ENCODE data around the gene DRD1.

Gene DRD1

GRCh38 chr5:175444060-175444904 lies at the start of gene DRD1:
TSS of gene DRD1 (minus strand) at chr5:175444182. CDS start at chr5:175443099, 1,083 bp downstream.
- peak; percentile 68 for DNase-seq

- no peak for DNase-seq
Measured at GRCh38 chr5:175493726-175494125, 49.7 kb upstream of the DRD1 start.

GRCh38 chr5:175493260-175493659 lies 49.3 kb upstream of the DRD1 start:
- DNase-seq = no peak

GRCh38 chr5:175491223-175491622 lies 47.2 kb upstream of the DRD1 start:
- DNase-seq = no peak

- no peak for DNase-seq
Measured at GRCh38 chr5:175489693-175490443, 45.9 kb upstream of the DRD1 start.

- DNase-seq = no peak
Measured at GRCh38 chr5:175487514-175488222, 43.7 kb upstream of the DRD1 start.

- DNase-seq = no peak
Measured at GRCh38 chr5:175485631-175486030, 41.6 kb upstream of the DRD1 start.

- DNase-seq = no peak
Measured at GRCh38 chr5:175484829-175485228, 40.8 kb upstream of the DRD1 start.

- no peak for DNase-seq
Measured at GRCh38 chr5:175484322-175484721, 40.3 kb upstream of the DRD1 start.

GRCh38 chr5:175483337-175483736 lies 39.4 kb upstream of the DRD1 start:
- DNase-seq = no peak

- DNase-seq = peak; percentile 32
Measured at GRCh38 chr5:175479125-175479881, 35.3 kb upstream of the DRD1 start.

- peak; percentile 95 for DNase-seq
Measured at GRCh38 chr5:175478384-175479124, 34.6 kb upstream of the DRD1 start, which contains the start of gene SFXN1. TSS of gene SFXN1 (plus strand) at chr5:175478560. CDS start at chr5:175492104, 13,544 bp downstream.

- no peak for DNase-seq
Measured at GRCh38 chr5:175478008-175478383, 34.0 kb upstream of the DRD1 start.

- DNase-seq = no peak
Measured at GRCh38 chr5:175477440-175477839, 33.5 kb upstream of the DRD1 start.

- no peak for DNase-seq
Measured at GRCh38 chr5:175475248-175475647, 31.3 kb upstream of the DRD1 start.

GRCh38 chr5:175472378-175472777 lies 28.4 kb upstream of the DRD1 start:
- DNase-seq = no peak

- no peak for DNase-seq
Measured at GRCh38 chr5:175471628-175472027, 27.6 kb upstream of the DRD1 start.

- no peak for DNase-seq
Measured at GRCh38 chr5:175471196-175471595, 27.2 kb upstream of the DRD1 start.

- DNase-seq = no peak
Measured at GRCh38 chr5:175470781-175471180, 26.8 kb upstream of the DRD1 start.

GRCh38 chr5:175469916-175470315 lies 25.9 kb upstream of the DRD1 start:
- DNase-seq = no peak

GRCh38 chr5:175468892-175469291 lies 24.9 kb upstream of the DRD1 start:
- DNase-seq = no peak
